Right lobe of liver (tissue), 4 donors: Measurements from ENCODE around the gene DISP3.

ENCODE experiments used
- CTCF ChIP-seq, 4 donors: fragments of 200-600 bp in 3 of 4; fragments of 450-650 bp in 1 of 4; IDR thresholded peaks; one replicate each; pipeline versions ENCODE4 v1.5.1 to v1.8.0; 2016 to 2022; ENCODE audit warnings: antibody characterized with exemption in 4 of 4, mild to moderate bottlenecking in 2 of 4
- POLR2A ChIP-seq: fragments of 450-650 bp; IDR thresholded peaks from one replicate; pipeline ENCODE4 v1.6.1; 2017; ENCODE audit warnings: antibody characterized with exemption, mild to moderate bottlenecking
- donor health status: DM: no; HTN: no; CAD: no.
- donor health status: DM: no; HTN: no; CAD: no.
- donor health status: DM: no; HTN: yes; CAD: no.

- TF ChIP-seq CTCF (IDR thresholded peaks at IDR 0.05) (no peak), POLR2A (no peak)
These were observed 80.1 kb downstream of the DISP3 start for GRCh38 chr1:11558871-11559590.
